H1 (cell line): Measurements from ENCODE around the gene USP13. TPM values are rescaled to one million over a fixed set of nuclear protein-coding genes. Genes with fewer than 3 reads are reported as not detected.

ENCODE experiments used
- CTCF ChIA-PET: fragments of 300-600 bp; sonication (Branson Sonifier 250); formaldehyde crosslinking; loops from one replicate; lab custom pipeline; 2021; ENCODE audit not compliant: partially characterized antibody; lab: Charles Lee
- POLR2A ChIA-PET: fragments of 300-600 bp; sonication (Branson Sonifier 250); formaldehyde crosslinking; loops from one replicate; lab custom pipeline; 2021; ENCODE audit warnings: inconsistent platforms; ENCODE audit not compliant: partially characterized antibody; lab: Charles Lee
- DNase-seq, 2 experiments: peaks; one replicate each; pipeline versions ENCODE4 v3.0.0 to v3.0.0-alpha.2; 2010 to 2022; ENCODE audit warnings: low spot score in 2 of 2, low read depth in 1 of 2, mixed read lengths in 1 of 2
- FAIRE-seq: peaks from 2 replicates; lab custom pipeline; 2011; peaks lifted over from hg19 to GRCh38; lab: Jason Lieb, UNC
- H2AFZ ChIP-seq: 2 replicates; pipeline ENCODE4 v1.8.1; 2012; ENCODE audit warnings: low read length, inconsistent platforms
- H2AK5ac ChIP-seq: 2 replicates; pipeline ENCODE4 v1.6.1; 2013; ENCODE audit warnings: low read depth, low read length
- H2BK120ac ChIP-seq: replicated peaks from 2 replicates; pipeline ENCODE3; 2013; ENCODE audit warnings: low read depth, low read length, inconsistent platforms
- H2BK12ac ChIP-seq: 2 replicates; pipeline ENCODE4 v1.6.1; 2013; ENCODE audit warnings: low read depth, low read length
- H2BK15ac ChIP-seq: 2 replicates; pipeline ENCODE4 v1.6.1; 2013; ENCODE audit warnings: low read length
- H2BK20ac ChIP-seq: 2 replicates; pipeline ENCODE4 v1.6.1; 2013; ENCODE audit warnings: low read length
- H2BK5ac ChIP-seq: 2 replicates; pipeline ENCODE4 v1.6.1; 2013; ENCODE audit warnings: low read depth, low read length
- H3K14ac ChIP-seq: 2 replicates; pipeline ENCODE4 v1.6.1; 2013; ENCODE audit warnings: inconsistent platforms; ENCODE audit not compliant: insufficient read length
- H3K18ac ChIP-seq: 2 replicates; pipeline ENCODE4 v1.6.1; 2013; ENCODE audit warnings: low read length; ENCODE audit errors: extremely low read depth
- H3K23ac ChIP-seq: 2 replicates; pipeline ENCODE4 v1.6.1; 2013; ENCODE audit warnings: inconsistent platforms; ENCODE audit not compliant: insufficient read length
- H3K23me2 ChIP-seq: 2 replicates; pipeline ENCODE4 v1.6.1; 2013; ENCODE audit warnings: low read depth, low read length
- H3K27ac ChIP-seq: 2 replicates; pipeline ENCODE4 v1.6.1; 2011; ENCODE audit warnings: low read depth, low read length, inconsistent platforms
- H3K27me3 ChIP-seq, 4 experiments: replicated peaks in 1 of 4; 1 replicate in 1 of 4; 2 replicates in 3 of 4; pipeline versions ENCODE4 v1.6.1 to v1.8.1; 2011 to 2013; ENCODE audit warnings: low read length in 3 of 4, mild to moderate bottlenecking in 3 of 4, inconsistent platforms in 2 of 4, mixed read lengths in 2 of 4, moderate library complexity in 1 of 4; ENCODE audit not compliant: control insufficient read depth in 3 of 4, insufficient read depth in 3 of 4; ENCODE audit errors: extremely low read depth in 1 of 4
- H3K36me3 ChIP-seq, 4 experiments: 2 replicates each; pipeline versions ENCODE4 v1.6.1 to v1.8.1; 2011 to 2013; ENCODE audit warnings: mild to moderate bottlenecking in 4 of 4, low read length in 3 of 4, moderate library complexity in 2 of 4, control low read depth in 1 of 4, inconsistent platforms in 1 of 4; ENCODE audit not compliant: insufficient read depth in 4 of 4, control insufficient read depth in 2 of 4
- H3K4ac ChIP-seq: replicated peaks from 2 replicates; pipeline ENCODE3; 2013; ENCODE audit warnings: low read length, low read depth, mixed read lengths, inconsistent platforms; ENCODE audit not compliant: insufficient read length
- H3K4me1 ChIP-seq, 4 experiments: replicated peaks in 1 of 4; 1 replicate in 1 of 4; 2 replicates in 3 of 4; pipeline versions ENCODE4 v1.6.1 to v1.8.1; 2011 to 2013; ENCODE audit warnings: low read length in 3 of 4, inconsistent platforms in 2 of 4, mixed read lengths in 1 of 4; ENCODE audit not compliant: insufficient read depth in 4 of 4, control insufficient read depth in 3 of 4
- H3K4me2 ChIP-seq, 2 experiments: 2 replicates each; pipeline versions ENCODE4 v1.6.1 to v1.8.1; 2011 to 2013; ENCODE audit warnings: low read depth in 2 of 2, low read length in 2 of 2, control low read depth in 1 of 2, inconsistent platforms in 1 of 2, mild to moderate bottlenecking in 1 of 2; ENCODE audit not compliant: insufficient read depth in 1 of 2
- H3K4me3 ChIP-seq, 4 experiments: fragments of 200-600, 300-600 bp in 1 of 4; sonication (generic), shearing (Covaris generic), sonication (Bioruptor Twin) in 1 of 4; 2 replicates each; pipeline versions ENCODE4 v1.5.1 to v1.8.1; 2011 to 2016; ENCODE audit warnings: low read length in 4 of 4, low read depth in 3 of 4, control low read depth in 2 of 4, inconsistent platforms in 2 of 4, mild to moderate bottlenecking in 2 of 4, mixed read lengths in 1 of 4, moderate library complexity in 1 of 4; ENCODE audit not compliant: insufficient read depth in 2 of 4; ENCODE audit errors: extremely low read depth in 1 of 4
- H3K56ac ChIP-seq: replicated peaks from 2 replicates; pipeline ENCODE3; 2013; ENCODE audit warnings: low read depth, mild to moderate bottlenecking, mixed read lengths, low read length, inconsistent platforms; ENCODE audit not compliant: insufficient read length
- H3K79me1 ChIP-seq: 2 replicates; pipeline ENCODE4 v1.6.1; 2013; ENCODE audit warnings: low read depth, low read length, control low read depth
- H3K79me2 ChIP-seq, 2 experiments: 2 replicates each; pipeline versions ENCODE4 v1.6.1 to v1.8.1; 2012 to 2013; ENCODE audit warnings: low read length in 2 of 2, mild to moderate bottlenecking in 2 of 2, inconsistent platforms in 1 of 2; ENCODE audit not compliant: insufficient read depth in 2 of 2, control insufficient read depth in 1 of 2
- H3K9ac ChIP-seq, 4 experiments: replicated peaks in 1 of 4; 1 replicate in 1 of 4; 2 replicates in 3 of 4; pipeline versions ENCODE4 v1.6.1 to v1.8.1; 2011 to 2013; ENCODE audit warnings: low read depth in 3 of 4, low read length in 3 of 4, control low read depth in 2 of 4, mild to moderate bottlenecking in 2 of 4, moderate library complexity in 2 of 4, inconsistent platforms in 1 of 4; ENCODE audit errors: extremely low read depth in 1 of 4
- H3K9me3 ChIP-seq, 2 experiments: 2 replicates each; pipeline versions ENCODE4 v1.6.1 to v1.8.1; 2012 to 2013; ENCODE audit warnings: mild to moderate bottlenecking in 2 of 2, moderate library complexity in 2 of 2, control low read depth in 1 of 2, inconsistent platforms in 1 of 2, low read depth in 1 of 2, low read length in 1 of 2, mixed read lengths in 1 of 2; ENCODE audit not compliant: insufficient read depth in 2 of 2
- H4K20me1 ChIP-seq, 2 experiments: replicated peaks in 1 of 2; 2 replicates each; pipeline versions ENCODE3 to v1.8.1; 2011 to 2013; ENCODE audit warnings: inconsistent platforms in 2 of 2, low read length in 2 of 2, mild to moderate bottlenecking in 1 of 2; ENCODE audit not compliant: insufficient read depth in 2 of 2, control insufficient read depth in 1 of 2
- H4K5ac ChIP-seq: 2 replicates; pipeline ENCODE4 v1.6.1; 2013; ENCODE audit warnings: low read length, low read depth, mixed read lengths, inconsistent platforms; ENCODE audit not compliant: insufficient read length
- H4K8ac ChIP-seq: 2 replicates; pipeline ENCODE4 v1.8.0; 2013; ENCODE audit warnings: mild to moderate bottlenecking, moderate library complexity, low read length, inconsistent platforms; ENCODE audit not compliant: insufficient read depth; ENCODE audit errors: extremely low read depth
- H4K91ac ChIP-seq: replicated peaks from 2 replicates; pipeline ENCODE3; 2013; ENCODE audit warnings: low read length, mixed read lengths, inconsistent platforms; ENCODE audit not compliant: insufficient read length
- CEBPB ChIP-seq: IDR thresholded peaks from 2 replicates; pipeline ENCODE4 v1.6.1; 2012; ENCODE audit warnings: low read depth, low read length
- CHD2 ChIP-seq: IDR thresholded peaks from 2 replicates; pipeline ENCODE4 v1.6.1; 2012; ENCODE audit warnings: low read length, improper control_type of control experiment
- FOSL1 ChIP-seq: IDR thresholded peaks from 2 replicates; pipeline ENCODE4 v1.6.1; 2011; ENCODE audit warnings: mild to moderate bottlenecking, low read depth, low read length, moderate library complexity; ENCODE audit not compliant: insufficient read depth
- KDM5A ChIP-seq: fragments of 200-600 bp; IDR thresholded peaks from 2 replicates; pipeline ENCODE4 v1.7.1; 2012; ENCODE audit warnings: mild to moderate bottlenecking, low read length, inconsistent platforms, mixed read lengths
- MAFK ChIP-seq: IDR thresholded peaks from 2 replicates; pipeline ENCODE4 v1.6.1; 2012; ENCODE audit warnings: low read depth, mild to moderate bottlenecking, improper control_type of control experiment, low read length
- POLR2A ChIP-seq, 2 experiments: IDR thresholded peaks; 1 replicate in 1 of 2; 2 replicates in 1 of 2; pipeline ENCODE4 v1.6.1; 2011; ENCODE audit warnings: low read depth in 2 of 2, low read length in 2 of 2, mild to moderate bottlenecking in 2 of 2; ENCODE audit errors: control extremely low read depth in 1 of 2
- POU5F1 ChIP-seq: IDR thresholded peaks from 2 replicates; pipeline ENCODE4 v1.6.1; 2011; ENCODE audit warnings: low read depth, mild to moderate bottlenecking, low read length, moderate library complexity
- SIX5 ChIP-seq: IDR thresholded peaks from 2 replicates; pipeline ENCODE4 v1.6.1; 2011; ENCODE audit warnings: mild to moderate bottlenecking, low read depth, low read length
- SP4 ChIP-seq: IDR thresholded peaks from 2 replicates; pipeline ENCODE4 v1.6.1; 2012; ENCODE audit warnings: low read length, inconsistent platforms
- SRF ChIP-seq: IDR thresholded peaks from 2 replicates; pipeline ENCODE4 v1.6.1; 2011; ENCODE audit warnings: mild to moderate bottlenecking, low read depth, low read length, moderate library complexity
- TAF7 ChIP-seq: optimal IDR thresholded peaks from 2 replicates; pipeline ENCODE3; 2011; ENCODE audit warnings: low read depth, mild to moderate bottlenecking, inconsistent platforms, low read length, moderate library complexity, borderline replicate concordance
- WGBS, 2 experiments: shearing (Covaris generic) in 1 of 2; methylation state at CpG; one replicate each; pipeline versions ENCODE4 v1.1.6 to v1.1.7; 2013 to 2015; ENCODE audit warnings: low lambda C conversion rate in 2 of 2, mixed read lengths in 2 of 2, inconsistent platforms in 1 of 2, low coverage in 1 of 2, missing lambda C conversion rate in 1 of 2; ENCODE audit not compliant: insufficient replicate concordance in 2 of 2, insufficient coverage in 1 of 2, insufficient read length in 1 of 2; ENCODE audit errors: extremely low coverage in 1 of 2, missing lambda C conversion rate in 1 of 2; 5-methylcytosine and 5-hydroxymethylcytosine counted together
- polyA plus RNA-seq, 7 experiments: library from polyadenylated mRNA; depleted of rRNA in 3 of 7; stranded (reverse) in 5 of 7; unstranded in 2 of 7; fragments of >200 nt in 5 of 7; fragments of 200-250 nt in 2 of 7; gene quantifications; 1 replicate in 5 of 7; 2 replicates in 1 of 7; 4 replicates in 1 of 7; pipeline versions ENCODE4 v1.2.1 to v1.2.3, GENCODE V29; 2011 to 2013; ENCODE audit warnings: missing spikeins in 2 of 7, mixed read lengths in 2 of 7
- total RNA-seq: library from RNA; stranded (reverse); fragmentation: NEBNext Ultra II Directional; extraction: Animal tissue kit (Norgen Biotek cat#: 25700); gene quantifications from 2 replicates; pipeline ENCODE4 v1.2.1, GENCODE V29; 2021
- TF ChIP-seq, protein P1 (sequence below), 3 experiments: IDR thresholded peaks; 1 replicate in 2 of 3; 2 replicates in 1 of 3; pipeline versions ENCODE4 v1.5.1 to v1.6.1; 2011; ENCODE audit warnings: low read length in 3 of 3, mild to moderate bottlenecking in 3 of 3, inconsistent platforms in 2 of 3, low read depth in 1 of 3, moderate library complexity in 1 of 3; ENCODE audit not compliant: insufficient read depth in 1 of 3; ENCODE audit errors: control extremely low read depth in 1 of 3

The USP13 gene
- total and polyA plus RNA-seq, 2 of the 8 experiments (the other 6 are each of a cell fraction or from before 2014, with no cell fraction given): 7.9 to 25.9 TPM

DNA sequence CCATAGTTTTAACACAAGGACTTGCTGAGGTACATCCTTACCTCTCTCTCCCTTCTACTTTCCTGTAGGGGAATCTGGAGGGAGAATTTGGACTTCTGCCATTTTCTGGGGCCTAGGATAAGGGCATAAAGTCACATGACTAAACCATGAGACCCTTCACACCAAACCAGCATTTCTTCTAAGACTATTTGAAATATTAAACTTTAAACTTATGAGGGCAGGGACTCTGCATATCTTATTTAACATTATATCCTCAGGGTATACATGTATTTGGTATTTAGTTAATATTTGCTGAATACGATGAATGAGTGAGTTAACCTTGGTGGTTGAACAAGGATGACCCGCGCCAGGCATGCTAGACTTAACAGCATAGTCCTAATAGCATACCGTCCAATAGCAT lies 63.4 kb downstream of the USP13 start:
- CTCF ChIA-PET: interaction anchor here (0.5 kb wide), 1 partner anchor 1491 kb away, joined by 4 read pairs; no protein-coding TSS in a partner anchor
- H3K9ac ChIP-seq: no peak overlapping the region

More for the DNA sequence above, 63.4 kb downstream of the USP13 start:
- Histone ChIP-seq H3K79me1 (peaks cover 2% of the 10 kb centered on the region; the same call in 1 of the 2 replicates), H3K36me3 (peaks cover 0 to under 1% (median under 1%) of the 10 kb centered on the region in 4 experiments; a peak in 2 of 8 replicates), H2BK20ac (no peak overlapping the region), H3K9me3 (no peaks in the 10 kb centered on the region), H3K4me2 (no peak overlapping the region), H4K91ac (no peak overlapping the region), H3K56ac (no peak overlapping the region), H3K18ac (no peak overlapping the region), H3K4ac (no peak overlapping the region), H2BK120ac (no peak overlapping the region), H2AFZ (no peak overlapping the region), H2BK12ac (no peak overlapping the region), H2BK15ac (no peak overlapping the region), H4K5ac (no peak overlapping the region), H4K8ac (no peak overlapping the region), H2BK5ac (no peak overlapping the region), H3K79me2 (no peaks in the 10 kb centered on the region), H3K4me3 (no peak overlapping the region), H3K14ac (no peak overlapping the region), H4K20me1 (peaks cover 0 to under 1% of the 10 kb centered on the region in 2 experiments), H3K27me3 (no peaks in the 10 kb centered on the region), H3K23me2 (no peaks in the 10 kb centered on the region), H3K27ac (no peak overlapping the region), H2AK5ac (no peak overlapping the region), H3K4me1 (peaks cover 3 to 11% (median 7%) of the 10 kb centered on the region in 4 experiments; a peak in 5 of 7 replicates), H3K23ac (no peak overlapping the region)
- FAIRE-seq: no peak
- TF ChIP-seq CHD2 (no peak), SIX5 (no peak), KDM5A (no peak), FOSL1 (no peak), POU5F1 (no peak), CEBPB (no peak), SRF (no peak), POLR2A (IDR thresholded peaks at IDR 0.05; ENCODE audit: control extremely low read depth in 1 of 2, low read depth in 2 of 2, low read length in 2 of 2) (no peak), TAF7 (no peak), MAFK (no peak), SP4 (no peak)
- TF ChIP-seq, protein P1, sequence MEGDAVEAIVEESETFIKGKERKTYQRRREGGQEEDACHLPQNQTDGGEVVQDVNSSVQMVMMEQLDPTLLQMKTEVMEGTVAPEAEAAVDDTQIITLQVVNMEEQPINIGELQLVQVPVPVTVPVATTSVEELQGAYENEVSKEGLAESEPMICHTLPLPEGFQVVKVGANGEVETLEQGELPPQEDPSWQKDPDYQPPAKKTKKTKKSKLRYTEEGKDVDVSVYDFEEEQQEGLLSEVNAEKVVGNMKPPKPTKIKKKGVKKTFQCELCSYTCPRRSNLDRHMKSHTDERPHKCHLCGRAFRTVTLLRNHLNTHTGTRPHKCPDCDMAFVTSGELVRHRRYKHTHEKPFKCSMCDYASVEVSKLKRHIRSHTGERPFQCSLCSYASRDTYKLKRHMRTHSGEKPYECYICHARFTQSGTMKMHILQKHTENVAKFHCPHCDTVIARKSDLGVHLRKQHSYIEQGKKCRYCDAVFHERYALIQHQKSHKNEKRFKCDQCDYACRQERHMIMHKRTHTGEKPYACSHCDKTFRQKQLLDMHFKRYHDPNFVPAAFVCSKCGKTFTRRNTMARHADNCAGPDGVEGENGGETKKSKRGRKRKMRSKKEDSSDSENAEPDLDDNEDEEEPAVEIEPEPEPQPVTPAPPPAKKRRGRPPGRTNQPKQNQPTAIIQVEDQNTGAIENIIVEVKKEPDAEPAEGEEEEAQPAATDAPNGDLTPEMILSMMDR (IDR thresholded peaks at IDR 0.05; ENCODE audit: control extremely low read depth in 1 of 3, insufficient read depth in 1 of 3, low read depth in 1 of 3, low read length in 3 of 3): no peak
- POLR2A ChIA-PET: interaction anchor here (1.3 kb wide), 1 partner anchor 23 kb away, joined by 3 read pairs; no protein-coding TSS in a partner anchor
- 99% methylated on average over 4 of the region's 4 CpGs; no CpG with 5 or more reads in 1 of the 2 experiments for WGBS, 2 experiments
- no peak for DNase-seq
